IMR-90 (cell line): Measurements from ENCODE around the gene DHFR. TPM values are rescaled to one million over a fixed set of nuclear protein-coding genes. Genes with fewer than 3 reads are reported as not detected.

Experiments
- ATAC-seq: fragments of 200-7000 bp; cut with Tn5 transposase; 2 replicates; pipeline ENCODE4 v1.9.1; 2020; ENCODE audit warnings: low read depth, mild to moderate bottlenecking, moderate library complexity
- BruUV-seq: library from RNA; stranded (reverse); fragments of 400-500 nt; replicated peaks from 2 replicates; lab custom pipeline; 2021; lab: Mats Ljungman, UMichigan
- CTCF ChIA-PET: fragments of 300-600 bp; formaldehyde crosslinking; extraction: SDS; loops from one replicate; lab custom pipeline; 2021; ENCODE audit warnings: antibody characterized with exemption; lab: Yijun Ruan, JAX
- POLR2A ChIA-PET: fragments of 300-600 bp; sonication (Branson Sonifier 250); formaldehyde crosslinking; loops from one replicate; lab custom pipeline; 2022; ENCODE audit warnings: antibody characterized with exemption; ENCODE audit not compliant: unreplicated experiment; lab: Charles Lee
- DNase-seq: peaks from one replicate; pipeline ENCODE4 v3.0.0; 2013
- H2AFZ ChIP-seq: replicated peaks from 2 replicates; pipeline ENCODE3; 2013; ENCODE audit warnings: low read length, mild to moderate bottlenecking; ENCODE audit not compliant: poor library complexity
- H2AK5ac ChIP-seq: 2 replicates; pipeline ENCODE4 v1.6.1; 2013; ENCODE audit warnings: low read depth, low read length, inconsistent platforms
- H2AK9ac ChIP-seq: replicated peaks from 2 replicates; pipeline ENCODE3; 2013; ENCODE audit warnings: mild to moderate bottlenecking, low read depth, low read length, moderate library complexity; ENCODE audit not compliant: poor library complexity
- H2BK120ac ChIP-seq: 2 replicates; pipeline ENCODE4 v1.6.1; 2013; ENCODE audit warnings: low read depth, low read length, inconsistent platforms
- H2BK15ac ChIP-seq: 3 replicates; pipeline ENCODE4 v1.6.1; 2013; ENCODE audit warnings: low read depth, low read length, inconsistent platforms
- H2BK20ac ChIP-seq: 2 replicates; pipeline ENCODE4 v1.6.1; 2013; ENCODE audit warnings: low read depth, mild to moderate bottlenecking, inconsistent platforms, low read length, moderate library complexity
- H2BK5ac ChIP-seq: 2 replicates; pipeline ENCODE4 v1.6.1; 2013; ENCODE audit warnings: mild to moderate bottlenecking, low read depth, low read length, inconsistent platforms; ENCODE audit not compliant: poor library complexity, severe bottlenecking
- H3K14ac ChIP-seq: replicated peaks from 2 replicates; pipeline ENCODE4 v1.6.1; 2013; ENCODE audit warnings: low read depth, low read length, inconsistent platforms
- H3K18ac ChIP-seq: 2 replicates; pipeline ENCODE4 v1.6.1; 2013; ENCODE audit warnings: low read depth, low read length, control low read depth
- H3K23ac ChIP-seq: 2 replicates; pipeline ENCODE4 v1.6.1; 2013; ENCODE audit warnings: low read depth, low read length, inconsistent platforms
- H3K27ac ChIP-seq: 2 replicates; pipeline ENCODE4 v1.5.1; 2013; ENCODE audit warnings: mild to moderate bottlenecking, control low read depth, low read length; ENCODE audit not compliant: insufficient read depth
- H3K27me3 ChIP-seq: 2 replicates; pipeline ENCODE4 v1.6.1; 2013; ENCODE audit warnings: low read length; ENCODE audit not compliant: control insufficient read depth, insufficient read depth
- H3K36me3 ChIP-seq: 2 replicates; pipeline ENCODE4 v1.6.1; 2013; ENCODE audit warnings: low read length, mixed read lengths; ENCODE audit not compliant: control insufficient read depth, insufficient read depth
- H3K4ac ChIP-seq: 2 replicates; pipeline ENCODE4 v1.6.1; 2013; ENCODE audit warnings: low read depth, low read length, inconsistent platforms
- H3K4me1 ChIP-seq: 2 replicates; pipeline ENCODE4 v1.6.1; 2013; ENCODE audit warnings: low read length, mixed read lengths; ENCODE audit not compliant: control insufficient read depth, insufficient read depth
- H3K4me2 ChIP-seq: 2 replicates; pipeline ENCODE4 v1.6.1; 2013; ENCODE audit warnings: low read depth, mild to moderate bottlenecking, control low read depth, low read length, moderate library complexity
- H3K4me3 ChIP-seq: 2 replicates; pipeline ENCODE4 v1.5.1; 2013; ENCODE audit warnings: low read depth, mild to moderate bottlenecking, control low read depth, low read length, moderate library complexity; ENCODE audit not compliant: insufficient read depth
- H3K56ac ChIP-seq: 2 replicates; pipeline ENCODE4 v1.6.1; 2013; ENCODE audit warnings: low read length, inconsistent platforms; ENCODE audit not compliant: insufficient read depth; ENCODE audit errors: extremely low read depth
- H3K79me1 ChIP-seq, 2 experiments: 2 replicates each; pipeline ENCODE4 v1.6.1; 2013; ENCODE audit warnings: low read length in 2 of 2, inconsistent platforms in 1 of 2, low read depth in 1 of 2
- H3K9ac ChIP-seq: 2 replicates; pipeline ENCODE4 v1.6.1; 2013; ENCODE audit warnings: low read depth, low read length, control low read depth
- H3K9me1 ChIP-seq: 2 replicates; pipeline ENCODE4 v1.6.1; 2013; ENCODE audit warnings: low read length, inconsistent platforms; ENCODE audit not compliant: insufficient read depth
- H3K9me3 ChIP-seq: 2 replicates; pipeline ENCODE4 v1.6.1; 2013; ENCODE audit warnings: low read length; ENCODE audit not compliant: control insufficient read depth, insufficient read depth
- H4K20me1 ChIP-seq: 2 replicates; pipeline ENCODE4 v1.6.1; 2013; ENCODE audit warnings: low read length, inconsistent platforms; ENCODE audit not compliant: insufficient read depth
- H4K5ac ChIP-seq: 2 replicates; pipeline ENCODE4 v1.6.1; 2013; ENCODE audit warnings: mild to moderate bottlenecking, low read depth, low read length, control low read depth
- H4K8ac ChIP-seq, 2 experiments: 2 replicates each; pipeline ENCODE4 v1.6.1; 2013; ENCODE audit warnings: low read depth in 2 of 2, low read length in 2 of 2, control low read depth in 1 of 2, inconsistent platforms in 1 of 2
- H4K91ac ChIP-seq: 2 replicates; pipeline ENCODE4 v1.6.1; 2013; ENCODE audit warnings: low read depth, low read length, inconsistent platforms; ENCODE audit not compliant: insufficient read depth
- BHLHE40 ChIP-seq: fragments of 150-350 bp; IDR thresholded peaks from 2 replicates; pipeline ENCODE4 v1.6.1; 2016; ENCODE audit warnings: mild to moderate bottlenecking, low read depth, low read length
- CEBPB ChIP-seq: IDR thresholded peaks from 2 replicates; pipeline ENCODE4 v1.6.1; 2012; ENCODE audit warnings: low read depth, low read length, improper control_type of control experiment
- CHD1 ChIP-seq: IDR thresholded peaks from 2 replicates; pipeline ENCODE4 v1.6.1; 2012; ENCODE audit warnings: low read depth, low read length, improper control_type of control experiment
- FOS ChIP-seq: fragments of 150-350 bp; IDR thresholded peaks from 2 replicates; pipeline ENCODE4 v1.6.1; 2016; ENCODE audit warnings: low read depth, low read length
- MAFK ChIP-seq: IDR thresholded peaks from 2 replicates; pipeline ENCODE4 v1.6.1; 2012; ENCODE audit warnings: low read depth, low read length, improper control_type of control experiment
- MAZ ChIP-seq: IDR thresholded peaks from 2 replicates; pipeline ENCODE4 v1.6.1; 2012; ENCODE audit warnings: low read depth, mild to moderate bottlenecking, low read length, improper control_type of control experiment, moderate library complexity, borderline replicate concordance
- MXI1 ChIP-seq: IDR thresholded peaks from 2 replicates; pipeline ENCODE4 v1.6.1; 2012; ENCODE audit warnings: low read depth, mild to moderate bottlenecking, low read length, moderate library complexity, borderline replicate concordance
- NFE2L2 ChIP-seq: fragments of 150-350 bp; IDR thresholded peaks from 2 replicates; pipeline ENCODE4 v1.6.1; 2016; ENCODE audit warnings: low read depth, mild to moderate bottlenecking, low read length
- POLR2A ChIP-seq: IDR thresholded peaks from 2 replicates; pipeline ENCODE4 v1.6.1; 2012; ENCODE audit warnings: mild to moderate bottlenecking, low read depth, low read length
- RAD21 ChIP-seq: IDR thresholded peaks from 2 replicates; pipeline ENCODE4 v1.6.1; 2012; ENCODE audit warnings: low read length, improper control_type of control experiment
- RCOR1 ChIP-seq: IDR thresholded peaks from 2 replicates; pipeline ENCODE4 v1.6.1; 2012; ENCODE audit warnings: mild to moderate bottlenecking, low read length, improper control_type of control experiment; ENCODE audit not compliant: insufficient replicate concordance
- RFX5 ChIP-seq: IDR thresholded peaks from 2 replicates; pipeline ENCODE4 v1.8.0; 2012; ENCODE audit warnings: low read depth, mild to moderate bottlenecking, low read length, moderate library complexity
- SMC3 ChIP-seq: fragments of 150-350 bp; IDR thresholded peaks from 2 replicates; pipeline ENCODE4 v1.6.1; 2016; ENCODE audit warnings: low read depth, mild to moderate bottlenecking, antibody characterized with exemption, low read length, moderate library complexity
- WGBS, 2 experiments: methylation state at CpG; one replicate each; pipeline versions ENCODE4 v1.1.5 to v1.1.7; 2013; ENCODE audit warnings: missing lambda C conversion rate in 2 of 2; ENCODE audit not compliant: insufficient read length in 1 of 2; ENCODE audit errors: extremely low coverage in 2 of 2; 5-methylcytosine and 5-hydroxymethylcytosine counted together
- dilution Hi-C: fragments of 300-500 bp; cut with HindIII; formaldehyde crosslinking; loops from one replicate; pipeline ENCODE4 v1.14.3; 2018; ENCODE audit warnings: low sequenced_read_pairs; ENCODE audit not compliant: unreplicated experiment
- in situ Hi-C: fragments of 300-500 bp; cut with MboI; formaldehyde crosslinking; loops from 3 replicates; pipeline ENCODE4 v1.14.3; 2019; ENCODE audit warnings: low sequenced_read_pairs, inconsistent platforms, mixed read lengths
- intact Hi-C: fragments of 100-400 bp; cut with micrococcal nuclease; formaldehyde crosslinking; loops from 2 replicates; pipeline ENCODE4 v1.10.0; 2022
- polyA plus RNA-seq, 3 experiments: library from polyadenylated mRNA; depleted of rRNA; stranded (reverse); fragments of >200 nt; gene quantifications; 2 replicates each; pipeline ENCODE4 v1.2.3, GENCODE V29; 2012; ENCODE audit warnings: low replicate concordance in 1 of 3
- total RNA-seq: library from RNA; depleted of rRNA; stranded (reverse); fragments of >200 nt; gene quantifications from 2 replicates; pipeline ENCODE4 v1.2.3, GENCODE V29; 2012
- TF ChIP-seq, protein P1 (sequence below): fragments of 150-350 bp; IDR thresholded peaks from 2 replicates; pipeline ENCODE4 v1.6.1; 2017; ENCODE audit warnings: mild to moderate bottlenecking, antibody characterized with exemption, low read length, low read depth
- TF ChIP-seq, protein P2 (sequence below): fragments of 150-350 bp; IDR thresholded peaks from 2 replicates; pipeline ENCODE4 v1.6.1; 2016; ENCODE audit warnings: low read depth, mild to moderate bottlenecking, low read length, moderate library complexity, borderline replicate concordance
- TF ChIP-seq, protein P3 (sequence below): conservative IDR thresholded peaks from 2 replicates; pipeline ENCODE4 v1.5.1; 2012; ENCODE audit warnings: mild to moderate bottlenecking, low read depth, low read length, improper control_type of control experiment

The DHFR gene
- total and polyA plus RNA-seq, 2 of the 4 experiments (the other 2 are of a cell fraction): 20.6 to 29.4 TPM

- ATAC-seq (no peak), DNase-seq (no peak)
- no peak overlapping the region for H4K91ac ChIP-seq
- H2BK5ac ChIP-seq: no peak overlapping the region
- H4K5ac ChIP-seq: no peak overlapping the region
- H3K4me3 ChIP-seq: no peak overlapping the region
- no peaks in the 10 kb centered on the region for H3K9me3 ChIP-seq
- TF ChIP-seq, protein P1, sequence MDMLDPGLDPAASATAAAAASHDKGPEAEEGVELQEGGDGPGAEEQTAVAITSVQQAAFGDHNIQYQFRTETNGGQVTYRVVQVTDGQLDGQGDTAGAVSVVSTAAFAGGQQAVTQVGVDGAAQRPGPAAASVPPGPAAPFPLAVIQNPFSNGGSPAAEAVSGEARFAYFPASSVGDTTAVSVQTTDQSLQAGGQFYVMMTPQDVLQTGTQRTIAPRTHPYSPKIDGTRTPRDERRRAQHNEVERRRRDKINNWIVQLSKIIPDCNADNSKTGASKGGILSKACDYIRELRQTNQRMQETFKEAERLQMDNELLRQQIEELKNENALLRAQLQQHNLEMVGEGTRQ: no peak
- TF ChIP-seq CHD1 (no peak), BHLHE40 (no peak), FOS (no peak), SMC3 (no peak), RFX5 (no peak), POLR2A (no peak), RAD21 (no peak), MAFK (no peak), MXI1 (no peak), RCOR1 (no peak), CEBPB (no peak), MAZ (no peak), NFE2L2 (no peak)
- TF ChIP-seq, protein P2, sequence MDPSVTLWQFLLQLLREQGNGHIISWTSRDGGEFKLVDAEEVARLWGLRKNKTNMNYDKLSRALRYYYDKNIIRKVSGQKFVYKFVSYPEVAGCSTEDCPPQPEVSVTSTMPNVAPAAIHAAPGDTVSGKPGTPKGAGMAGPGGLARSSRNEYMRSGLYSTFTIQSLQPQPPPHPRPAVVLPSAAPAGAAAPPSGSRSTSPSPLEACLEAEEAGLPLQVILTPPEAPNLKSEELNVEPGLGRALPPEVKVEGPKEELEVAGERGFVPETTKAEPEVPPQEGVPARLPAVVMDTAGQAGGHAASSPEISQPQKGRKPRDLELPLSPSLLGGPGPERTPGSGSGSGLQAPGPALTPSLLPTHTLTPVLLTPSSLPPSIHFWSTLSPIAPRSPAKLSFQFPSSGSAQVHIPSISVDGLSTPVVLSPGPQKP: no peak
- TF ChIP-seq, protein P3, sequence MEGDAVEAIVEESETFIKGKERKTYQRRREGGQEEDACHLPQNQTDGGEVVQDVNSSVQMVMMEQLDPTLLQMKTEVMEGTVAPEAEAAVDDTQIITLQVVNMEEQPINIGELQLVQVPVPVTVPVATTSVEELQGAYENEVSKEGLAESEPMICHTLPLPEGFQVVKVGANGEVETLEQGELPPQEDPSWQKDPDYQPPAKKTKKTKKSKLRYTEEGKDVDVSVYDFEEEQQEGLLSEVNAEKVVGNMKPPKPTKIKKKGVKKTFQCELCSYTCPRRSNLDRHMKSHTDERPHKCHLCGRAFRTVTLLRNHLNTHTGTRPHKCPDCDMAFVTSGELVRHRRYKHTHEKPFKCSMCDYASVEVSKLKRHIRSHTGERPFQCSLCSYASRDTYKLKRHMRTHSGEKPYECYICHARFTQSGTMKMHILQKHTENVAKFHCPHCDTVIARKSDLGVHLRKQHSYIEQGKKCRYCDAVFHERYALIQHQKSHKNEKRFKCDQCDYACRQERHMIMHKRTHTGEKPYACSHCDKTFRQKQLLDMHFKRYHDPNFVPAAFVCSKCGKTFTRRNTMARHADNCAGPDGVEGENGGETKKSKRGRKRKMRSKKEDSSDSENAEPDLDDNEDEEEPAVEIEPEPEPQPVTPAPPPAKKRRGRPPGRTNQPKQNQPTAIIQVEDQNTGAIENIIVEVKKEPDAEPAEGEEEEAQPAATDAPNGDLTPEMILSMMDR: no peak
- H2BK20ac ChIP-seq: no peak overlapping the region
- no peak overlapping the region for H3K18ac ChIP-seq
- dilution Hi-C loops (no loop called here), intact Hi-C loops (no loop called here), in situ Hi-C loops (no loop called here)
- no peak overlapping the region for H3K9ac ChIP-seq
- H3K9me1 ChIP-seq: peaks cover 4% of the 10 kb centered on the region; the same call in 1 of the 2 replicates
- H3K27ac ChIP-seq: no peak overlapping the region
- BruUV-seq: no TSS peak
- no peak overlapping the region for H3K14ac ChIP-seq
- no peak overlapping the region for H4K8ac ChIP-seq
- no peak overlapping the region for H3K23ac ChIP-seq
- H2AK9ac ChIP-seq: no peak overlapping the region
- no peak overlapping the region for H2AK5ac ChIP-seq
- H3K27me3 ChIP-seq: no peaks in the 10 kb centered on the region
- no peak overlapping the region for H3K4me2 ChIP-seq
- peaks cover 6 to 7% of the 10 kb centered on the region in 2 experiments; a peak in 3 of 4 replicates for H3K79me1 ChIP-seq
- peaks cover 2% of the 10 kb centered on the region; the same call in 1 of the 2 replicates for H3K36me3 ChIP-seq
- no peak overlapping the region for H2BK120ac ChIP-seq
- 83% methylated on average over 1 of the region's 3 CpGs; no CpG with 5 or more reads in 1 of the 2 experiments for WGBS, 2 experiments
- H3K4me1 ChIP-seq: no peaks in the 10 kb centered on the region
- no peak overlapping the region for H3K4ac ChIP-seq
- no peak overlapping the region for H2AFZ ChIP-seq
- no peak overlapping the region for H3K56ac ChIP-seq
- CTCF ChIA-PET: no interaction called here
- H4K20me1 ChIP-seq: no peaks in the 10 kb centered on the region
- H2BK15ac ChIP-seq: no peak overlapping the region
- POLR2A ChIA-PET: no interaction called here
Observed at GRCh38 chr5:80695666-80696065, 40.9 kb upstream of the DHFR start.
